Thyroid gland (tissue), 4 donors: ENCODE data around the gene RNF141. TPM values are rescaled to one million over a fixed set of nuclear protein-coding genes. Genes with fewer than 3 reads are reported as not detected.

Experiments
- DNase-seq, 2 donors: peaks; one replicate each; pipeline ENCODE4 v3.0.0-alpha.2; 2019
- H3K27ac ChIP-seq, 3 donors: fragments of 200-600 bp; sonication (generic); 1 replicate in 2 of 3; 2 replicates in 1 of 3; pipeline ENCODE4 v1.5.1; 2016 to 2019; ENCODE audit warnings: mild to moderate bottlenecking in 1 of 3, moderate library complexity in 1 of 3
- H3K27me3 ChIP-seq: fragments of 200-600 bp; sonication (generic); one replicate; pipeline ENCODE4 v1.5.1; 2019
- H3K36me3 ChIP-seq, 2 donors: fragments of 200-600 bp; sonication (generic); one replicate each; pipeline ENCODE4 v1.5.1; 2016 to 2019
- H3K4me1 ChIP-seq, 2 donors: fragments of 200-600 bp; sonication (generic); one replicate each; pipeline ENCODE4 v1.5.1; 2017 to 2019
- H3K4me3 ChIP-seq, 3 donors: fragments of 200-600 bp; sonication (generic); replicated peaks in 1 of 3; 1 replicate in 2 of 3; 2 replicates in 1 of 3; pipeline ENCODE4 v1.5.1; 2016; ENCODE audit warnings: mild to moderate bottlenecking in 1 of 3
- H3K9me3 ChIP-seq: fragments of 200-600 bp; sonication (generic); one replicate; pipeline ENCODE4 v1.5.1; 2017
- POLR2A ChIP-seq, 2 donors: fragments of 450-650 bp; IDR thresholded peaks; one replicate each; pipeline ENCODE4 v1.6.1; 2017; ENCODE audit warnings: antibody characterized with exemption in 2 of 2, mild to moderate bottlenecking in 2 of 2, moderate library complexity in 1 of 2
- WGBS, 2 donors: methylation state at CpG; one replicate each; pipeline ENCODE4 v1.1.5; 2017; 5-methylcytosine and 5-hydroxymethylcytosine counted together
- intact Hi-C: fragments of 100-400 bp; cut with DNase I; formaldehyde crosslinking; loops from one replicate; pipeline ENCODE4 v1.15.1; 2023
- total RNA-seq, 4 donors: library from RNA; depleted of rRNA; stranded (reverse); fragments of >200 nt; gene quantifications; one replicate each; pipeline ENCODE4 v1.2.3, GENCODE V29; 2016
- TF ChIP-seq, protein P1 (sequence below), 6 experiments: fragments of 200-600 bp in 3 of 6; fragments of 450-650 bp in 3 of 6; sonication (generic) in 3 of 6; IDR thresholded peaks; one replicate each; pipeline ENCODE4 v1.5.1; 2016 to 2019; ENCODE audit warnings: antibody characterized with exemption in 6 of 6, mild to moderate bottlenecking in 2 of 6, inconsistent platforms in 1 of 6, moderate library complexity in 1 of 6

The RNF141 gene
- total RNA-seq, 4 donors from 2014 or later = 32.4 to 45.3 (median 40.7) TPM

GRCh38 chr11:10551290-10551592 is 10.3 kb upstream of the RNF141 start:
- Histone ChIP-seq H3K4me3 (no peak overlapping the region), H3K27me3 (no peaks in the 10 kb centered on the region), H3K27ac (no peak overlapping the region), H3K36me3 (no peaks in the 10 kb centered on the region), H3K9me3 (no peaks in the 10 kb centered on the region), H3K4me1 (no peaks in the 10 kb centered on the region)
- DNase-seq = no peak
- TF ChIP-seq, protein P1, sequence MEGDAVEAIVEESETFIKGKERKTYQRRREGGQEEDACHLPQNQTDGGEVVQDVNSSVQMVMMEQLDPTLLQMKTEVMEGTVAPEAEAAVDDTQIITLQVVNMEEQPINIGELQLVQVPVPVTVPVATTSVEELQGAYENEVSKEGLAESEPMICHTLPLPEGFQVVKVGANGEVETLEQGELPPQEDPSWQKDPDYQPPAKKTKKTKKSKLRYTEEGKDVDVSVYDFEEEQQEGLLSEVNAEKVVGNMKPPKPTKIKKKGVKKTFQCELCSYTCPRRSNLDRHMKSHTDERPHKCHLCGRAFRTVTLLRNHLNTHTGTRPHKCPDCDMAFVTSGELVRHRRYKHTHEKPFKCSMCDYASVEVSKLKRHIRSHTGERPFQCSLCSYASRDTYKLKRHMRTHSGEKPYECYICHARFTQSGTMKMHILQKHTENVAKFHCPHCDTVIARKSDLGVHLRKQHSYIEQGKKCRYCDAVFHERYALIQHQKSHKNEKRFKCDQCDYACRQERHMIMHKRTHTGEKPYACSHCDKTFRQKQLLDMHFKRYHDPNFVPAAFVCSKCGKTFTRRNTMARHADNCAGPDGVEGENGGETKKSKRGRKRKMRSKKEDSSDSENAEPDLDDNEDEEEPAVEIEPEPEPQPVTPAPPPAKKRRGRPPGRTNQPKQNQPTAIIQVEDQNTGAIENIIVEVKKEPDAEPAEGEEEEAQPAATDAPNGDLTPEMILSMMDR (IDR thresholded peaks at IDR 0.05) = no peak
- TF ChIP-seq POLR2A (IDR thresholded peaks at IDR 0.05) = no peak
- intact Hi-C loops = no loop called here
- 69 to 86% methylated on average over 4 of the region's 4 CpGs for WGBS, 2 donors

GRCh38 chr11:10550503-10551289 is 9.7 kb upstream of the RNF141 start:
- intact Hi-C loops = no loop called here
- no peaks in the 10 kb centered on the region for H3K36me3 ChIP-seq
- no peaks in the 10 kb centered on the region for H3K27me3 ChIP-seq
- TF ChIP-seq POLR2A (IDR thresholded peaks at IDR 0.05) = no peak
- TF ChIP-seq, protein P1 (IDR thresholded peaks at IDR 0.05) = no peak
- no peak overlapping the region for H3K4me3 ChIP-seq
- H3K27ac ChIP-seq = no peak overlapping the region
- WGBS, 2 donors = 85 to 91% methylated on average over 3 of the region's 3 CpGs
- H3K9me3 ChIP-seq = no peaks in the 10 kb centered on the region
- DNase-seq = no peak
- H3K4me1 ChIP-seq = no peaks in the 10 kb centered on the region

DNA sequence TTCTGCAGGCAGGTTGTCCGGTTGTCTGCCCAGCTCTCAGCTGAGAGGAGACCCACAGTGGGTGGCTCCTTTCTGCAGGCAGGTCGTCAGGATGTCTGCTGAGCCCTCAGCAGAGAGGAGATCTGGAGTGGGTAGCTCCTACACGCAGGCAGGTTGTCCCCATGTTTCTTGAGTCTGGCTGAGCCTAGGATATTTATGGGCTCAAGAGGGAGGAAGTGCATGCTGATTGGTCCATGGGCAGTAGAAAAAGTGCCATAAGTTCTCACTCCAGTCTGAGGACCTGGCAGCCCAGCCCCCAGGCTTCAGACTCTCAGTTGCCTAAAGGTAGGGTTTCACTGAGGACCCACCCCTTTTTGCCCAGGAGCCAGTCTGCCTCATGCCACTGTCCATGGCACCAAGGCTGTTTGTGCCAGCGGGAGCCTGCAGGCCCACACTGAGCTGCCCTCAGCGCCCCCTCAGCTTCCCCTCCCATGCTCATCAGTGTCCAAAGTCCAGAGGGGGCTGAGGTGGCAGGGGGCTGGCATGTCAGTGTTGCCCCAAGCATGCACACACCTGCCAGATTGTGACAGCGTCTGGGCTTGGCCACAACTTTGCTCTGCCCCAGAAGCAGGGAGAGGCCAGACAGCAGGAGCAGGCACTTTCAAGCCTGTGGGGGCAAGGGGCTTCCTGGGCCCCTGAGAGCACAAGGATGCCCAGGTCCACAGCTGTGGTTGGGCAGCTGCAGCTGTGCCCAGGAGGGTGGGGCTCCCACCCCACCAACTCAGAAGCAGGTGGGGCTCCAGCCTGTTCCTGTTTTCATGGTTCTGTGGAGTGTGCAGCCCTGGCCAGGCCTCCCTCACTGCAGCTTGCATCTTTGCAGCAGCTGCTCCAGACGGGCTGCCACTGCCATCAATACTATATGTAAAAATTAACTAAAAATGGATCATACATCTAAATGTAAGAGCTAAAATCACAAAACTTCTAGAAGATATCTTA is 3.8 kb upstream of the RNF141 start:
- Histone ChIP-seq H3K9me3 (no peaks in the 10 kb centered on the region), H3K4me1 (peaks cover 4 to 5% of the 10 kb centered on the region in 2 donors), H3K4me3 (no peak overlapping the region), H3K36me3 (no peaks in the 10 kb centered on the region), H3K27ac (no peak overlapping the region), H3K27me3 (no peaks in the 10 kb centered on the region)
- intact Hi-C loops = no loop called here
- DNase-seq = no peak
- TF ChIP-seq POLR2A (IDR thresholded peaks at IDR 0.05) = no peak
- TF ChIP-seq, protein P1 (IDR thresholded peaks at IDR 0.05) = no peak
- 83 to 88% methylated on average over 5 to 6 of the region's 7 CpGs for WGBS, 2 donors

- no peak for TF ChIP-seq POLR2A (IDR thresholded peaks at IDR 0.05)
- no peak overlapping the region for H3K27ac ChIP-seq
- peaks cover 6 to 7% of the 10 kb centered on the region in 2 donors for H3K4me1 ChIP-seq
- DNase-seq = no peak
- no peak overlapping the region for H3K4me3 ChIP-seq
- intact Hi-C loops = no loop called here
- WGBS, 2 donors = 93% methylated on average over 11 to 14 of the region's 14 CpGs
- no peaks in the 10 kb centered on the region for H3K27me3 ChIP-seq
- H3K36me3 ChIP-seq = no peaks in the 10 kb centered on the region
- H3K9me3 ChIP-seq = no peaks in the 10 kb centered on the region
Measured at GRCh38 chr11:10543782-10544181, 2.8 kb upstream of the RNF141 start.

DNA sequence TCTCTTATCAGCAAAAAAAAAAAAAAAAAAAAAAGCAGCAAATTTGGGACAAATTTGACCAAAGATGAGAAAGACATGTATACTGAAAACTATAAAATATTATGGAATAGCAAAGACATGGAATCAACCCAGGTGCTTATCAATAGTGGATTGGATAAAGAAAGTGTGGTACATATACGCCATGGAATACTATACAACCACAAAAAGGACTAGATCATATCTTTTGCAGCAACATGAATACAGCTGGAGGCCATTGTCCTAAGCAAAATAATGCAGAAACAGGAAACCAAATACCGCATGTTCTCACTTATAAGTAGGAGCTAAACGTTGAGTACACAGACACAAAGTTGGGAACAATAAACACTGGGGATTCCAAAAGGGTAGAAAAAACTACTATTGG is 1.8 kb upstream of the RNF141 start:
- WGBS, 2 donors = 94 to 98% methylated on average over 3 of the region's 3 CpGs
- Histone ChIP-seq H3K27me3 (no peaks in the 10 kb centered on the region), H3K27ac (no peak overlapping the region), H3K9me3 (no peaks in the 10 kb centered on the region), H3K4me3 (no peak overlapping the region), H3K4me1 (peaks cover 6 to 7% of the 10 kb centered on the region in 2 donors), H3K36me3 (no peaks in the 10 kb centered on the region)
- DNase-seq = no peak
- intact Hi-C loops = no loop called here
- no peak for TF ChIP-seq POLR2A (IDR thresholded peaks at IDR 0.05)
- TF ChIP-seq, protein P1 (IDR thresholded peaks at IDR 0.05) = no peak
